ENCODE data around the gene KRT73. TPM values are rescaled to one million over a fixed set of nuclear protein-coding genes. Genes with fewer than 3 reads are reported as not detected.

Gene KRT73
- total RNA-seq, 1 experiment from 2014 or later = not detected

GRCh38 chr12:52568111-52568510 lies 50.2 kb downstream of the KRT73 start:
- H4K5ac ChIP-seq (ENCODE audit: insufficient read length, low read depth, low read length) = no peak overlapping the region
- H3K27ac ChIP-seq (ENCODE audit: insufficient read length, low read depth, low read length) = no peak overlapping the region
- no peak overlapping the region for H2BK120ac ChIP-seq (ENCODE audit: low read depth, low read length, poor library complexity, severe bottlenecking)
- no peak overlapping the region for H2BK20ac ChIP-seq (ENCODE audit: low read depth, low read length, poor library complexity, severe bottlenecking)
- H2BK5ac ChIP-seq (ENCODE audit: insufficient read length, low read length) = no peak overlapping the region
- no peak overlapping the region for H3K18ac ChIP-seq (ENCODE audit: insufficient read length, low read depth, low read length)
- DNase-seq = no peak
- H3K4ac ChIP-seq (ENCODE audit: low read depth, low read length) = no peak overlapping the region
- no peaks in the 10 kb centered on the region for H3K4me1 Mint-ChIP-seq
- H3T11ph ChIP-seq (ENCODE audit: low read length) = no peak overlapping the region
- no peaks in the 10 kb centered on the region for H3K36me3 Mint-ChIP-seq (ENCODE audit: insufficient read depth in 1 of 3, low read depth in 3 of 3)
- H3K27ac Mint-ChIP-seq = no peak overlapping the region
- no peak overlapping the region for H2BK12ac ChIP-seq (ENCODE audit: insufficient read length, low read depth, low read length)
- peaks cover 31% of the 10 kb centered on the region for H3K27me3 Mint-ChIP-seq (ENCODE audit: low read depth)
- no peak overlapping the region for H2AK5ac ChIP-seq (ENCODE audit: insufficient read length, low read length)
- no peak for TF ChIP-seq CTCF (conservative IDR thresholded peaks at IDR 0.05)
- no peak overlapping the region for H4K8ac ChIP-seq (replicated peaks; ENCODE audit: insufficient read length, low read depth, low read length)
- H3K14ac ChIP-seq (ENCODE audit: insufficient read depth, low read length) = no peak overlapping the region; the same call in 1 of the 2 replicates
- H3K9me3 Mint-ChIP-seq = no peaks in the 10 kb centered on the region
- H3K23ac ChIP-seq (ENCODE audit: insufficient read length, low read depth, low read length) = no peak overlapping the region
- no peaks in the 10 kb centered on the region for H3K27me3 ChIP-seq (ENCODE audit: insufficient read depth, low read length)
- no peak overlapping the region for H3K9ac ChIP-seq (ENCODE audit: extremely low read depth, insufficient read length, low read length)
- H3K9me3 ChIP-seq (ENCODE audit: control insufficient read depth, low read depth, low read length) = no peaks in the 10 kb centered on the region
- no peak overlapping the region for H2AFZ ChIP-seq (ENCODE audit: low read length)
- no peaks in the 10 kb centered on the region for H4K20me1 ChIP-seq (ENCODE audit: control insufficient read depth, insufficient read depth, insufficient read length)
- no peak overlapping the region for H4K91ac ChIP-seq (ENCODE audit: insufficient read length, low read depth, low read length)
- no CpG with 5 or more reads among the region's 12 CpGs for WGBS (ENCODE audit: extremely low coverage, insufficient read length, low lambda C conversion rate)
- no peak overlapping the region for H2BK15ac ChIP-seq (ENCODE audit: low read depth, low read length)
- no peaks in the 10 kb centered on the region for H3K79me1 ChIP-seq (ENCODE audit: insufficient read depth, low read depth, low read length, poor library complexity, severe bottlenecking)
- H3K4me3 Mint-ChIP-seq = no peak overlapping the region
- no peaks in the 10 kb centered on the region for H3K4me1 ChIP-seq (ENCODE audit: insufficient read depth, low read length)
- no peak overlapping the region for H3K56ac ChIP-seq (ENCODE audit: insufficient read length, low read depth, low read length)
- no peaks in the 10 kb centered on the region for H3K79me2 ChIP-seq (ENCODE audit: insufficient read depth, low read length)
- no peaks in the 10 kb centered on the region for H3K23me2 ChIP-seq (ENCODE audit: insufficient read length, low read depth, low read length, poor library complexity, severe bottlenecking)
- no peak overlapping the region for H3K4me2 ChIP-seq (ENCODE audit: insufficient read depth, insufficient read length, low read length)
